ENCODE results near the gene GSTA4.

DNA sequence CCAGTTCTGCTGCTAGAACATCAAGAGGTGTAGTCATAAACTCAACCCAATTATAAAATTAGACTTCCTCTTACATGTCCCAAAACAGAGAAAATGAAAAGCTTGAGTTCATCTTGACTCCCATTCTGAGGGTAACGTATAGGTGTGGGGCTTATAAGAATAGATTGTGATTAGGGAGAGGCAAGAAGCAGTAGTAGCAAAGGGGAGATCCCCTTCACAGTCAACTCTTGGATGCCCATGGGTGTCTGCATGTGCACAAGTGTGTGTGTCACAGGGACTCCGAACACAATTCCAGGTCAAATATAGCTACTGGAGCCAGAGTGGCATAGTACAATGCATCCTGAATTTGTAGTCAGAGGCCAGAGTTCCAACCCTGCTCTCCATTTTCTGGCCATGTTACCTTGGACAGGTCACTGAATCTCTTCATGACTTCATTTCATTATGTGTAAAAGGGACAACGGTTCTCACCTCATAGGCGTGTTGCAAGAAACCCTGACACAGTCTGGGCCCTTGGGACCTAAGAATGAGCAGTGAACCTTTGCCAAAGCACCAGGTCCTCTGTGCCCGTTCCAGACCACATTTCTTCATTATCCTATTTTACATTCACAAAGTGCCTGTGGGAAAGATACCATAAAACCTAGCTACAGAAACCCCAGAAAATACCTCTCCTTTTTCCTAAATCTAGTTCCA is 11.8 kb downstream of the GSTA4 start:
- TF ChIP-seq, protein P1, sequence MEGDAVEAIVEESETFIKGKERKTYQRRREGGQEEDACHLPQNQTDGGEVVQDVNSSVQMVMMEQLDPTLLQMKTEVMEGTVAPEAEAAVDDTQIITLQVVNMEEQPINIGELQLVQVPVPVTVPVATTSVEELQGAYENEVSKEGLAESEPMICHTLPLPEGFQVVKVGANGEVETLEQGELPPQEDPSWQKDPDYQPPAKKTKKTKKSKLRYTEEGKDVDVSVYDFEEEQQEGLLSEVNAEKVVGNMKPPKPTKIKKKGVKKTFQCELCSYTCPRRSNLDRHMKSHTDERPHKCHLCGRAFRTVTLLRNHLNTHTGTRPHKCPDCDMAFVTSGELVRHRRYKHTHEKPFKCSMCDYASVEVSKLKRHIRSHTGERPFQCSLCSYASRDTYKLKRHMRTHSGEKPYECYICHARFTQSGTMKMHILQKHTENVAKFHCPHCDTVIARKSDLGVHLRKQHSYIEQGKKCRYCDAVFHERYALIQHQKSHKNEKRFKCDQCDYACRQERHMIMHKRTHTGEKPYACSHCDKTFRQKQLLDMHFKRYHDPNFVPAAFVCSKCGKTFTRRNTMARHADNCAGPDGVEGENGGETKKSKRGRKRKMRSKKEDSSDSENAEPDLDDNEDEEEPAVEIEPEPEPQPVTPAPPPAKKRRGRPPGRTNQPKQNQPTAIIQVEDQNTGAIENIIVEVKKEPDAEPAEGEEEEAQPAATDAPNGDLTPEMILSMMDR (IDR thresholded peaks at IDR 0.05) = no peak
- no peak for TF ChIP-seq POLR2A (IDR thresholded peaks at IDR 0.05)

All from heart left ventricle (tissue), 13 donors.